ENCODE measurements around the gene UBXN11. TPM values are rescaled to one million over a fixed set of nuclear protein-coding genes. Genes with fewer than 3 reads are reported as not detected.

Gene UBXN11
- total and polyA plus RNA-seq, 2 donors from 2014 or later = 30.2 to 55.0 TPM

- Histone ChIP-seq H3K9ac (ENCODE audit: low read length in 3 of 3) (peak overlapping the region in 1 of 3 donors; percentile 10), H3K36me3 (ENCODE audit: control insufficient read depth in 2 of 3, insufficient read depth in 3 of 3, low read length in 3 of 3) (no peaks in the 10 kb centered on the region), H3K27me3 (ENCODE audit: control insufficient read depth, insufficient read depth, low read length) (no peaks in the 10 kb centered on the region), H3K9me3 (ENCODE audit: control insufficient read depth in 2 of 3, insufficient read depth in 1 of 3, low read length in 3 of 3) (no peaks in the 10 kb centered on the region), H3K27ac (ENCODE audit: low read depth in 2 of 2, low read length in 2 of 2) (no peak overlapping the region), H3K4me3 (ENCODE audit: low read length in 3 of 3) (peak overlapping the region in 2 of 3 donors; percentile 70 to 82), H3K4me1 (ENCODE audit: control insufficient read depth in 2 of 3, insufficient read depth in 2 of 3, low read depth in 1 of 3, low read length in 3 of 3) (peaks cover 0 to 7% (median 5%) of the 10 kb centered on the region in 3 donors)
- FAIRE-seq = no peak
- intact Hi-C loops (cut with DNase I) = no loop called here
- no peak for DNase-seq
- no peak for TF ChIP-seq CTCF (IDR thresholded peaks at IDR 0.05; ENCODE audit: borderline replicate concordance, extremely low read depth, insufficient read depth)
Measured at GRCh38 chr1:26307363-26307781, 936 bp upstream of the UBXN11 start.

GRCh38 chr1:26305667-26306289 is 658 bp downstream of the UBXN11 start:
- no peaks in the 10 kb centered on the region for H3K36me3 ChIP-seq (ENCODE audit: control insufficient read depth in 2 of 3, insufficient read depth in 3 of 3, low read length in 3 of 3)
- FAIRE-seq (no peak), DNase-seq (no peak)
- H3K4me3 ChIP-seq (ENCODE audit: low read length in 3 of 3) = peak overlapping the region; percentile 77 to 87 (median 82)
- H3K4me1 ChIP-seq (ENCODE audit: control insufficient read depth in 2 of 3, insufficient read depth in 2 of 3, low read depth in 1 of 3, low read length in 3 of 3) = peaks cover 0 to 7% (median 5%) of the 10 kb centered on the region in 3 donors
- H3K27me3 ChIP-seq (ENCODE audit: control insufficient read depth, insufficient read depth, low read length) = no peaks in the 10 kb centered on the region
- peak overlapping the region; percentile 64 to 68 (median 67) for H3K9ac ChIP-seq (ENCODE audit: low read length in 3 of 3)
- no peaks in the 10 kb centered on the region for H3K9me3 ChIP-seq (ENCODE audit: control insufficient read depth in 2 of 3, insufficient read depth in 1 of 3, low read length in 3 of 3)
- intact Hi-C loops (cut with DNase I) = no loop called here
- no peak overlapping the region for H3K27ac ChIP-seq (ENCODE audit: low read depth in 2 of 2, low read length in 2 of 2)
- no peak for TF ChIP-seq CTCF (IDR thresholded peaks at IDR 0.05; ENCODE audit: borderline replicate concordance, extremely low read depth, insufficient read depth)

GRCh38 chr1:26302733-26303405 is 3.6 kb downstream of the UBXN11 start:
- no peak overlapping the region for H3K9ac ChIP-seq (ENCODE audit: low read length in 3 of 3)
- no peak for FAIRE-seq

More at GRCh38 chr1:26302733-26303405, 3.6 kb downstream of the UBXN11 start:
- TF ChIP-seq CTCF (IDR thresholded peaks at IDR 0.05; ENCODE audit: borderline replicate concordance, extremely low read depth, insufficient read depth) = no peak
- Histone ChIP-seq H3K9me3 (ENCODE audit: control insufficient read depth in 2 of 3, insufficient read depth in 1 of 3, low read length in 3 of 3) (no peaks in the 10 kb centered on the region), H3K4me3 (ENCODE audit: low read length in 3 of 3) (no peak overlapping the region), H3K36me3 (ENCODE audit: control insufficient read depth in 2 of 3, insufficient read depth in 3 of 3, low read length in 3 of 3) (no peaks in the 10 kb centered on the region), H3K4me1 (ENCODE audit: control insufficient read depth in 2 of 3, insufficient read depth in 2 of 3, low read depth in 1 of 3, low read length in 3 of 3) (peaks cover 0 to 7% (median 5%) of the 10 kb centered on the region in 3 donors), H3K27ac (ENCODE audit: low read depth in 2 of 2, low read length in 2 of 2) (no peak overlapping the region), H3K27me3 (ENCODE audit: control insufficient read depth, insufficient read depth, low read length) (no peaks in the 10 kb centered on the region)
- intact Hi-C loops (cut with DNase I) = no loop called here
- DNase-seq = no peak
